SU-DHL-6 (cell line): ENCODE results near the gene MAF.

Experiments
- CTCF ChIP-seq: fragments of 200-600 bp; sonication (generic); IDR thresholded peaks from one replicate; pipeline ENCODE4 v1.5.1; 2017; ENCODE audit warnings: antibody characterized with exemption, mild to moderate bottlenecking, low read length, moderate library complexity; ENCODE audit not compliant: insufficient read depth, poor library complexity, severe bottlenecking
- EZH2phosphoT487 ChIP-seq: fragments of 200-600 bp; sonication (generic), shearing (Covaris generic); conservative IDR thresholded peaks from 2 replicates; pipeline ENCODE4 v1.6.1; 2018; ENCODE audit warnings: mild to moderate bottlenecking, antibody characterized with exemption, low read length, moderate library complexity, mixed read lengths

- TF ChIP-seq CTCF (no peak), EZH2phosphoT487 (no peak)
Observed at GRCh38 chr16:79638386-79638785, 37.8 kb upstream of the MAF start.
